HG03139 (cell line): ENCODE results near the gene IRF1.
"Not testable (repeated sequence)": the region's sequence is repeated elsewhere in the genome, so short reads cannot be mapped to it uniquely, and the experiment has no call there.

ENCODE experiments used
- ATAC-seq: cut with Tn5 transposase; IDR thresholded peaks from one replicate; pipeline ENCODE4 v1.9.1; 2021; ENCODE audit not compliant: unreplicated experiment

The IRF1 gene

GRCh38 chr5:132487095-132487428 lies 3.5 kb downstream of the IRF1 start:
- no peak for ATAC-seq

GRCh38 chr5:132486318-132487094 lies 4.1 kb downstream of the IRF1 start:
- ATAC-seq: no peak

- no peak for ATAC-seq
These were observed 4.8 kb downstream of the IRF1 start for GRCh38 chr5:132485641-132486317.

- not testable (repeated sequence) for ATAC-seq
These were observed 5.5 kb downstream of the IRF1 start for GRCh38 chr5:132484876-132485640.

- no peak for ATAC-seq
These were observed 6.2 kb downstream of the IRF1 start for GRCh38 chr5:132484391-132484725.

- no peak for ATAC-seq
These were observed 6.7 kb downstream of the IRF1 start for GRCh38 chr5:132483661-132484390.

GRCh38 chr5:132483101-132483500 lies 7.5 kb downstream of the IRF1 start:
- ATAC-seq: no peak

GRCh38 chr5:132481596-132482211 lies 8.9 kb downstream of the IRF1 start:
- no peak for ATAC-seq

- ATAC-seq: no peak
These were observed 9.5 kb downstream of the IRF1 start for GRCh38 chr5:132480893-132481595.

- no peak for ATAC-seq
These were observed 10.1 kb downstream of the IRF1 start for GRCh38 chr5:132480546-132480892.

GRCh38 chr5:132480042-132480441 lies 10.5 kb downstream of the IRF1 start:
- ATAC-seq: no peak

GRCh38 chr5:132479111-132479951 lies 11.2 kb downstream of the IRF1 start:
- ATAC-seq: no peak

- ATAC-seq: no peak
These were observed 12.2 kb downstream of the IRF1 start for GRCh38 chr5:132478366-132478871.

GRCh38 chr5:132477784-132478365 lies 12.7 kb downstream of the IRF1 start:
- ATAC-seq: no peak

- ATAC-seq: no peak
These were observed 13.4 kb downstream of the IRF1 start for GRCh38 chr5:132476876-132477781.

- ATAC-seq: no peak
These were observed 14.3 kb downstream of the IRF1 start for GRCh38 chr5:132475987-132476875.

GRCh38 chr5:132475497-132475882 lies 15.1 kb downstream of the IRF1 start:
- no peak for ATAC-seq
